Forelimb muscle (tissue), 1 donor: ENCODE measurements around the gene SPECC1L. TPM values are rescaled to one million over a fixed set of nuclear protein-coding genes. Genes with fewer than 3 reads are reported as not detected.

Experiments used
- DNase-seq: peaks from one replicate; pipeline ENCODE4 v3.0.0-alpha.2; 2013; ENCODE audit warnings: low read depth
- polyA plus RNA-seq: library from polyadenylated mRNA; unstranded; fragments of 120-200 nt; gene quantifications from one replicate; pipeline ENCODE4 v1.2.1, GENCODE V29; 2013; ENCODE audit not compliant: insufficient read length

Gene SPECC1L
- polyA plus RNA-seq, 1 donor: 25.1 TPM

- DNase-seq: no peak
Measured at GRCh38 chr22:24400034-24400725, 129.5 kb downstream of the SPECC1L start.

- DNase-seq: no peak
Measured at GRCh38 chr22:24400726-24401596, 130.3 kb downstream of the SPECC1L start.

- no peak for DNase-seq
Measured at GRCh38 chr22:24401931-24402367, 131.3 kb downstream of the SPECC1L start.

GRCh38 chr22:24402460-24403192 is 132.0 kb downstream of the SPECC1L start:
- no peak for DNase-seq

- no peak for DNase-seq
Measured at GRCh38 chr22:24403346-24403745, 132.7 kb downstream of the SPECC1L start.

GRCh38 chr22:24404561-24405275 is 134.1 kb downstream of the SPECC1L start:
- no peak for DNase-seq

GRCh38 chr22:24405631-24406321 is 135.1 kb downstream of the SPECC1L start:
- no peak for DNase-seq

- no peak for DNase-seq
Measured at GRCh38 chr22:24406322-24407277, 136.0 kb downstream of the SPECC1L start.

- DNase-seq: no peak
Measured at GRCh38 chr22:24407278-24407665, 136.6 kb downstream of the SPECC1L start.

GRCh38 chr22:24407884-24408283 is 137.3 kb downstream of the SPECC1L start:
- no peak for DNase-seq

- no peak for DNase-seq
Measured at GRCh38 chr22:24408630-24409029, 138.0 kb downstream of the SPECC1L start.

- DNase-seq: no peak
Measured at GRCh38 chr22:24409707-24410106, 139.1 kb downstream of the SPECC1L start.

- DNase-seq: no peak
Measured at GRCh38 chr22:24410110-24410856, 139.7 kb downstream of the SPECC1L start.

- no peak for DNase-seq
Measured at GRCh38 chr22:24411256-24412004, 140.8 kb downstream of the SPECC1L start.

- DNase-seq: no peak
Measured at GRCh38 chr22:24412274-24412673, 141.6 kb downstream of the SPECC1L start.

- no peak for DNase-seq
Measured at GRCh38 chr22:24413271-24413670, 142.6 kb downstream of the SPECC1L start.

- DNase-seq: no peak
Measured at GRCh38 chr22:24413736-24414385, 143.2 kb downstream of the SPECC1L start.

- no peak for DNase-seq
Measured at GRCh38 chr22:24414523-24414922, 143.9 kb downstream of the SPECC1L start.
